HEK293 (cell line): ENCODE results near the gene VIT.

Source experiments
- ATF2 ChIP-seq: fragments of 450-650 bp; formaldehyde crosslinking; IDR thresholded peaks from 2 replicates; pipeline ENCODE4 v1.5.1; 2016; ENCODE audit warnings: missing biosample characterization, missing genetic modification characterization, low read depth
- CTCF ChIP-seq: fragments of 450-650 bp; formaldehyde crosslinking; IDR thresholded peaks from 2 replicates; pipeline ENCODE4 v1.5.1; 2016; ENCODE audit warnings: missing biosample characterization, missing genetic modification characterization
- IKZF3 ChIP-seq: fragments of 450-650 bp; IDR thresholded peaks from 2 replicates; pipeline ENCODE4 v1.5.0; 2018; ENCODE audit warnings: missing biosample characterization, mild to moderate bottlenecking, missing genetic modification characterization, moderate library complexity
- SP2 ChIP-seq: fragments of 450-650 bp; formaldehyde crosslinking; IDR thresholded peaks from 2 replicates; pipeline ENCODE4 v1.5.1; 2016; ENCODE audit warnings: missing biosample characterization, missing genetic modification characterization
- ZBTB8A ChIP-seq: fragments of 450-650 bp; formaldehyde crosslinking; IDR thresholded peaks from 2 replicates; pipeline ENCODE4 v1.5.1; 2016; ENCODE audit warnings: missing biosample characterization, missing genetic modification characterization
- ZNF10 ChIP-seq: fragments of 450-650 bp; formaldehyde crosslinking; IDR thresholded peaks from 2 replicates; pipeline ENCODE4 v1.5.1; 2017; ENCODE audit warnings: missing biosample characterization, missing genetic modification characterization
- ZNF114 ChIP-seq: fragments of 450-650 bp; formaldehyde crosslinking; IDR thresholded peaks from 2 replicates; pipeline ENCODE4 v1.5.0; 2017; ENCODE audit warnings: missing biosample characterization, missing genetic modification characterization
- ZNF202 ChIP-seq: fragments of 450-650 bp; formaldehyde crosslinking; IDR thresholded peaks from 2 replicates; pipeline ENCODE4 v1.5.1; 2016; ENCODE audit warnings: missing biosample characterization, missing genetic modification characterization, borderline replicate concordance
- ZNF513 ChIP-seq: fragments of 450-650 bp; IDR thresholded peaks from 2 replicates; pipeline ENCODE4 v1.5.1; 2018; ENCODE audit warnings: missing biosample characterization, missing genetic modification characterization
- ZNF670 ChIP-seq: fragments of 450-650 bp; formaldehyde crosslinking; IDR thresholded peaks from 2 replicates; pipeline ENCODE4 v1.5.1; 2016; ENCODE audit warnings: missing biosample characterization, missing genetic modification characterization, low read depth
- ZNF76 ChIP-seq: fragments of 450-650 bp; formaldehyde crosslinking; IDR thresholded peaks from 2 replicates; pipeline ENCODE4; 2016; ENCODE audit warnings: low read depth, missing biosample characterization, missing genetic modification characterization, borderline replicate concordance
- ZNF785 ChIP-seq: fragments of 450-650 bp; formaldehyde crosslinking; IDR thresholded peaks from 2 replicates; pipeline ENCODE4 v1.5.1; 2016; ENCODE audit warnings: missing biosample characterization, missing genetic modification characterization
- ZSCAN18 ChIP-seq: fragments of 450-650 bp; formaldehyde crosslinking; IDR thresholded peaks from 2 replicates; pipeline ENCODE4 v1.5.1; 2016; ENCODE audit warnings: missing biosample characterization, missing genetic modification characterization

- no peak for TF ChIP-seq CTCF
- no peak for TF ChIP-seq ZNF513 (tag by site-specific recombination)
- no peak for TF ChIP-seq ZBTB8A (tag by site-specific recombination)
- TF ChIP-seq SP2 (tag by site-specific recombination): no peak
- TF ChIP-seq IKZF3 (tag by site-specific recombination): no peak
- TF ChIP-seq ZNF10: no peak
- no peak for TF ChIP-seq ZSCAN18 (tag by site-specific recombination)
- TF ChIP-seq ZNF202: no peak
- no peak for TF ChIP-seq ZNF670 (tag by site-specific recombination)
- TF ChIP-seq ZNF114 (tag by site-specific recombination): no peak
- no peak for TF ChIP-seq ATF2
- TF ChIP-seq ZNF76: no peak
- no peak for TF ChIP-seq ZNF785 (tag by site-specific recombination)
Measured at GRCh38 chr2:36670881-36671595, 25.5 kb upstream of the VIT start.
